Immature natural killer cell (primary cell): ENCODE results near the gene HSPG2. TPM values are rescaled to one million over a fixed set of nuclear protein-coding genes. Genes with fewer than 3 reads are reported as not detected.
"Not testable (repeated sequence)": the region's sequence is repeated elsewhere in the genome, so short reads cannot be mapped to it uniquely, and the experiment has no call there.

Experiments
- DNase-seq, 3 donors: peaks; one replicate each; pipeline ENCODE4 v3.0.0; 2022; ENCODE audit warnings: mixed read lengths in 1 of 3
- H3K27ac Mint-ChIP-seq, 6 donors: one replicate each; pipeline ENCODE4 v1.8.0; 2020; ENCODE audit warnings: mixed read lengths in 6 of 6, mild to moderate bottlenecking in 5 of 6, inconsistent platforms in 4 of 6, moderate library complexity in 3 of 6
- H3K27me3 Mint-ChIP-seq, 3 donors: one replicate each; pipeline ENCODE4 v1.8.0; 2020 to 2021; ENCODE audit warnings: low read depth in 3 of 3, mild to moderate bottlenecking in 3 of 3, mixed read lengths in 3 of 3, moderate library complexity in 3 of 3, inconsistent platforms in 1 of 3
- H3K36me3 Mint-ChIP-seq, 3 donors: one replicate each; pipeline ENCODE4 v1.8.0; 2020; ENCODE audit warnings: mixed read lengths in 3 of 3, inconsistent platforms in 2 of 3, mild to moderate bottlenecking in 2 of 3
- H3K4me1 Mint-ChIP-seq, 2 donors: one replicate each; pipeline ENCODE4 v1.8.0; 2020; ENCODE audit warnings: inconsistent platforms in 2 of 2, mild to moderate bottlenecking in 2 of 2, mixed read lengths in 2 of 2, moderate library complexity in 1 of 2
- H3K4me3 Mint-ChIP-seq, 5 donors: one replicate each; pipeline ENCODE4 v1.8.0; 2020; ENCODE audit warnings: mild to moderate bottlenecking in 5 of 5, mixed read lengths in 5 of 5, inconsistent platforms in 3 of 5, moderate library complexity in 3 of 5
- H3K9me3 Mint-ChIP-seq, 6 donors: one replicate each; pipeline ENCODE4 v1.8.0; 2020; ENCODE audit warnings: mild to moderate bottlenecking in 6 of 6, mixed read lengths in 6 of 6, inconsistent platforms in 4 of 6, moderate library complexity in 3 of 6
- polyA plus RNA-seq, 3 donors: library from polyadenylated mRNA; unstranded; fragments of 300-500 nt; fragmentation: Illumina TruSeq; gene quantifications; one replicate each; pipeline ENCODE4 v1.2.3, GENCODE V29; 2021

The HSPG2 gene
- polyA plus RNA-seq, 3 donors from 2014 or later, result 0.19 TPM; not detected in 2

DNA sequence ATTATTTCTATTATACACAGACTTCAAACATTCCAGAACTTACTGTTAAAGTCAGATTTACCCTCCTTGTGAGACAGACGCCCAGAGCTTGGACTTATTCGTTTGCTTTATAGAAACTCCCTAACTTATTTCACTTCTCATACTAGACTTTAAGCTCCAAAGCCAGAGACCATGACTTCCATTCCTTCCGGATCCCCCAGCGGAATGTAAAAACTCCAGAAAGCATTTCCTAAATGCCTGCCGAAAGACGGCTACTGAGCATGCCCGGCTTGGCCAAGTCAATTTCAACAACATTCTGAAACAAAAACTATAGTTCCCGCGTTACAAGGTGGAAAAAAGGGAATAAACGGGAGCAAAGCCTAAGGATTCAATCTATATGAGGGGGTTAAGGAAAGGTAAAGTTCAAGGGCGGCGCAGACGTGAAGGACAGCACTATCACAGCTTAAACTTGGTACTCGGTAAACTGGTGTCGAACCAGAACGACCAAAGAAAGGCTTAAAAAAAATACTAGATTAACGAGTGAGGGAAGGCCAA is 155.2 kb downstream of the HSPG2 start:
- peak in 1 of 3 donors; percentile 9 for DNase-seq
- H3K4me1 Mint-ChIP-seq, result peaks cover 37 to 50% of the 10 kb centered on the region in 2 donors
- peaks cover 11 to 20% (median 14%) of the 10 kb centered on the region in 3 donors for H3K27me3 Mint-ChIP-seq

DNA sequence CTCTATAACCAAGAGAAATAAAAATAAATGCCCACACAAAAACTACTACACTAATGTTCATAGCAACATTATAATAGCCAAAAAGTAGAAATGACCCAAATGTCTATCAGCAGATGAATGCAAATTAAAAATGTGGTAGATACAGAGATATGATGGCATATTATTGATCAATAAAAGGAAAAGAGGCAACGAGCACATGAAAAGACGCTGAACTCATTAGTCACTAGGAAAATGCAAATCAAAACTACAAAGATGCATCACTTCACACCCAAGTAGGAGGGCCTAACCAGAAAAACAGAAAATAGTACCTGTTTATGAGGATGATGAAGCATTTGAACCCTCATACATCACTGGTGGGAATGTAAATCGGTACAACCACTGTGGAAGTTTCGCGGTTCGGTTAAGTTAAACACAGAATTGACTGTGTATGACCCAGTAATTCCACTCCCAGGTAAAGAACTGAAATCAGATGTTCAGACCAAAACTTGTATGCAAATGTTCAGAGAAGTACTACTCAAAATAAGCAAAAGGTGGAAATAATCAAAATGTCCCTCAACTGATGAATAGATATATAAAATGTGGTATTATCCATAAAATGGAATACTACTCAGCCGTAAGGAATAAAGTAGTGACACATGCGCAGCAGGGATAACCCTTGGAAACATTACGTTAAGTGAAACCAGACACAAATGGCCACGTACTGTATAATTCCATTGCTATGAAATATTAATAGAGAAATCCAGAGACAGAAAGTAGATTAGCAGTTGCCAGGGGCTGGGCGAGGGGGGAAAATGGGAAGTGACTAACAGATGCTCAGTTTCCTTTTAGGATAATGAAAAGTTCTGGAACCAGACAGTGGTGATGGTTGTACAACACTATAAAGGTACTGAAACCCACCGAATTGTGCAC is 157.2 kb downstream of the HSPG2 start:
- DNase-seq, result no peak
- no peaks in the 10 kb centered on the region for H3K36me3 Mint-ChIP-seq
- peak overlapping the region; percentile 24 to 74 (median 52) for H3K27ac Mint-ChIP-seq
- H3K4me1 Mint-ChIP-seq, result peaks cover 50 to 65% of the 10 kb centered on the region in 2 donors
- peak overlapping the region in 4 of 5 donors; percentile 7 to 67 (median 40) for H3K4me3 Mint-ChIP-seq
- H3K9me3 Mint-ChIP-seq, result no peaks in the 10 kb centered on the region
- H3K27me3 Mint-ChIP-seq, result peaks cover 11 to 17% (median 11%) of the 10 kb centered on the region in 3 donors

More for the DNA sequence above, 155.2 kb downstream of the HSPG2 start:
- Mint-ChIP-seq H3K9me3 (no peaks in the 10 kb centered on the region), H3K27ac (peak overlapping the region; percentile 82 to 100 (median 97)), H3K36me3 (no peaks in the 10 kb centered on the region), H3K4me3 (peak overlapping the region; percentile 94 to 99 (median 99))

- Mint-ChIP-seq H3K4me1 (peaks cover 52 to 67% of the 10 kb centered on the region in 2 donors), H3K27ac (peak overlapping the region in 2 of 6 donors; percentile 3 to 77), H3K4me3 (no peak overlapping the region)
These were observed 158.7 kb downstream of the HSPG2 start for GRCh38 chr1:21778405-21778727.

GRCh38 chr1:21776925-21777324 is 160.2 kb downstream of the HSPG2 start:
- not testable (repeated sequence) for H3K9me3 Mint-ChIP-seq, H3K27ac Mint-ChIP-seq, DNase-seq, H3K27me3 Mint-ChIP-seq, H3K36me3 Mint-ChIP-seq, H3K4me3 Mint-ChIP-seq
- peaks cover 56 to 69% of the 10 kb centered on the region in 2 donors for H3K4me1 Mint-ChIP-seq

More at GRCh38 chr1:21778405-21778727, 158.7 kb downstream of the HSPG2 start:
- DNase-seq, result no peak
- Mint-ChIP-seq H3K27me3 (peaks cover 6 to 13% (median 7%) of the 10 kb centered on the region in 3 donors), H3K9me3 (no peaks in the 10 kb centered on the region), H3K36me3 (no peaks in the 10 kb centered on the region)

DNA sequence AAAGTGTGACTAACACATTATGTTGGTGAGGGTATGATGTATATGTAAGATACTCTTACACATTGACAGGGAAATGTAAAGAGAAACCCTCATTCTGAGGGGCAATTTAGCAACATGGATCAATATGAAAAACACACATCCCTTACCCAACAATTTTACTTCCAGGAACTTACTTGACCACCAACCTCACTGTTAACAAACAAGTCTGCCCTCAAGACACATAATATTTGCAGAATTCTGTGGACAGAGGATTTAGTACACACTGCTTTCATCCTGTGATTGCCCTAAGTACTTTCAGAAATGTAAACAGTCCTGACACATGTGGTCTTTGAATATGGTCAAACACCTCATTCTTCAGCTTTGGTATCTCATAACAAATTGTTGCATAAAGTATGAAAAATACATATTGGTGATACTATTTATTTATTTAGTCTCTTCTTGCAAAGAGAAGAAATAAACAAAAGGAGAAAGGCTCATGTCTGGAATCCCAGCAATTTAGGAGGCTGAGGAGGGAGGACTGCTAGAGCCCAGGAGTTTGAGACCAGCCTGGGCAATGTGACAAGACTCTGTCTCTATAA is 161.0 kb downstream of the HSPG2 start:
- Mint-ChIP-seq H3K4me3 (peak overlapping the region in 1 of 5 donors; percentile 40), H3K27me3 (peaks cover 0 to 2% (median 0%) of the 10 kb centered on the region in 3 donors), H3K36me3 (no peaks in the 10 kb centered on the region), H3K4me1 (peaks cover 48 to 68% of the 10 kb centered on the region in 2 donors), H3K27ac (peak overlapping the region in 5 of 6 donors; percentile 8 to 77 (median 52)), H3K9me3 (no peaks in the 10 kb centered on the region)
- DNase-seq, result no peak

GRCh38 chr1:21775550-21775914 is 161.6 kb downstream of the HSPG2 start:
- Mint-ChIP-seq H3K4me1 (peaks cover 48 to 67% of the 10 kb centered on the region in 2 donors), H3K27ac (peak overlapping the region in 5 of 6 donors; percentile 34 to 77 (median 65)), H3K36me3 (no peaks in the 10 kb centered on the region), H3K9me3 (no peaks in the 10 kb centered on the region), H3K27me3 (peaks cover 0 to 2% (median 0%) of the 10 kb centered on the region in 3 donors), H3K4me3 (no peak overlapping the region)
- DNase-seq, result no peak

- no peaks in the 10 kb centered on the region for H3K9me3 Mint-ChIP-seq
- DNase-seq, result no peak
- H3K4me3 Mint-ChIP-seq, result no peak overlapping the region
- H3K27ac Mint-ChIP-seq, result peak overlapping the region in 3 of 6 donors; percentile 34 to 77 (median 65)
- peaks cover 0 to 2% (median 0%) of the 10 kb centered on the region in 3 donors for H3K27me3 Mint-ChIP-seq
- no peaks in the 10 kb centered on the region for H3K36me3 Mint-ChIP-seq
- peaks cover 46 to 67% of the 10 kb centered on the region in 2 donors for H3K4me1 Mint-ChIP-seq
These were observed 162.1 kb downstream of the HSPG2 start for GRCh38 chr1:21774835-21775549.

GRCh38 chr1:21773585-21773984 is 163.5 kb downstream of the HSPG2 start:
- Mint-ChIP-seq H3K27me3 (peaks cover 0 to 2% (median 0%) of the 10 kb centered on the region in 3 donors), H3K4me3 (peak overlapping the region in 3 of 5 donors; percentile 33 to 38 (median 35)), H3K27ac (peak overlapping the region in 5 of 6 donors; percentile 53 to 77 (median 59)), H3K36me3 (no peaks in the 10 kb centered on the region), H3K9me3 (no peaks in the 10 kb centered on the region), H3K4me1 (peaks cover 48 to 71% of the 10 kb centered on the region in 2 donors)
- peak in 1 of 3 donors; percentile 7 for DNase-seq

Other genes with a start within 250 kb of the HSPG2 start
- gene USP48, start 154.2 kb downstream of the HSPG2 start, polyA plus RNA-seq, result 10 to 100 TPM; 24.9 to 31.8 (median 26.3) TPM
- under 1 TPM in 2 of 3 donors, not detected in 1; 0.12 to 0.29 TPM for gene LDLRAD2, start 125.0 kb downstream of the HSPG2 start, polyA plus RNA-seq
- not detected for gene CELA3B, start 39.7 kb upstream of the HSPG2 start, polyA plus RNA-seq
- not detected for gene CELA3A, start 64.3 kb upstream of the HSPG2 start, polyA plus RNA-seq
- gene CDC42, start 115.4 kb upstream of the HSPG2 start, polyA plus RNA-seq, result 100 to 1,000 TPM; 220 to 600 (median 473) TPM
- gene WNT4, start 205.8 kb upstream of the HSPG2 start, polyA plus RNA-seq, result under 1 TPM in 1 of 3 donors, not detected in 2; 0.08 TPM